GM12865 (cell line): ENCODE results near the gene GABPB2.

Experiments used
- DNase-seq: peaks from one replicate; pipeline ENCODE4 v3.0.0; 2010; ENCODE audit warnings: low read depth
- H3K4me3 ChIP-seq: 2 replicates; pipeline ENCODE4 v1.5.1; 2011; ENCODE audit warnings: mild to moderate bottlenecking, low read depth, low read length, control low read depth
- TF ChIP-seq, protein P1 (sequence below): IDR thresholded peaks from 2 replicates; pipeline ENCODE4 v1.5.1; 2011; ENCODE audit warnings: low read length, control low read depth, low read depth, inconsistent platforms; ENCODE audit not compliant: insufficient read depth; ENCODE audit errors: missing control alignments

Gene GABPB2

DNA sequence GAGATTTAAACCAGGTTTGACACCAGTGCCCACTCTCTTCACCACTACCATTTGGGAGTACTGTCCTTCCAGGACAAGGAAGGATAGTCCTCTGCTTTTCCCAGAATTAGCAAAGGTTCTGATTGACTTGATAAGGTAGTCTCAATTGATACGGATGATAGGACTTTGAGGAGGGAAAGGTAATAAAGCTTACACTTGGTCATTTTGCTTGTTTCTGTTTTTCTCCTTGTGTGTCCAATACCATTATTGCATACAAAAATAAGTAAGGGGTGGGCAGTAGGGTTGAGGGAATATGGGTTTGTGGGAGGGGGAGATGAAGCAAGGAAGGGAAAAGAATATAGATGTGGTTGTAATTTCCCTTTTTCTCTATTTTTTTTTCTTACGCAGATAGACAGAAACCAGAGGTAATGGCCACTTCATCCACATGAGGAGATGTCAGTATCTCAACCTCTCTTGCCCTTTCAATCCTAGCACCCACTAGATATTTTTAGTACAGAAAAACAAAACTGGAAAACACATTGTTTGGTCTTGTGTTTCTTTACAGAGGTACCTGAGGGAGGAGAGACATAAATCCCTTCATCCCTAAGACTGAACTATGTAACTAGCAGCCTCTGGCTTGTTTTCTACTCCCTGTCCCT lies 20.4 kb upstream of the GABPB2 start:
- TF ChIP-seq, protein P1, sequence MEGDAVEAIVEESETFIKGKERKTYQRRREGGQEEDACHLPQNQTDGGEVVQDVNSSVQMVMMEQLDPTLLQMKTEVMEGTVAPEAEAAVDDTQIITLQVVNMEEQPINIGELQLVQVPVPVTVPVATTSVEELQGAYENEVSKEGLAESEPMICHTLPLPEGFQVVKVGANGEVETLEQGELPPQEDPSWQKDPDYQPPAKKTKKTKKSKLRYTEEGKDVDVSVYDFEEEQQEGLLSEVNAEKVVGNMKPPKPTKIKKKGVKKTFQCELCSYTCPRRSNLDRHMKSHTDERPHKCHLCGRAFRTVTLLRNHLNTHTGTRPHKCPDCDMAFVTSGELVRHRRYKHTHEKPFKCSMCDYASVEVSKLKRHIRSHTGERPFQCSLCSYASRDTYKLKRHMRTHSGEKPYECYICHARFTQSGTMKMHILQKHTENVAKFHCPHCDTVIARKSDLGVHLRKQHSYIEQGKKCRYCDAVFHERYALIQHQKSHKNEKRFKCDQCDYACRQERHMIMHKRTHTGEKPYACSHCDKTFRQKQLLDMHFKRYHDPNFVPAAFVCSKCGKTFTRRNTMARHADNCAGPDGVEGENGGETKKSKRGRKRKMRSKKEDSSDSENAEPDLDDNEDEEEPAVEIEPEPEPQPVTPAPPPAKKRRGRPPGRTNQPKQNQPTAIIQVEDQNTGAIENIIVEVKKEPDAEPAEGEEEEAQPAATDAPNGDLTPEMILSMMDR = no peak
- no peak overlapping the region for H3K4me3 ChIP-seq
- DNase-seq = no peak

DNA sequence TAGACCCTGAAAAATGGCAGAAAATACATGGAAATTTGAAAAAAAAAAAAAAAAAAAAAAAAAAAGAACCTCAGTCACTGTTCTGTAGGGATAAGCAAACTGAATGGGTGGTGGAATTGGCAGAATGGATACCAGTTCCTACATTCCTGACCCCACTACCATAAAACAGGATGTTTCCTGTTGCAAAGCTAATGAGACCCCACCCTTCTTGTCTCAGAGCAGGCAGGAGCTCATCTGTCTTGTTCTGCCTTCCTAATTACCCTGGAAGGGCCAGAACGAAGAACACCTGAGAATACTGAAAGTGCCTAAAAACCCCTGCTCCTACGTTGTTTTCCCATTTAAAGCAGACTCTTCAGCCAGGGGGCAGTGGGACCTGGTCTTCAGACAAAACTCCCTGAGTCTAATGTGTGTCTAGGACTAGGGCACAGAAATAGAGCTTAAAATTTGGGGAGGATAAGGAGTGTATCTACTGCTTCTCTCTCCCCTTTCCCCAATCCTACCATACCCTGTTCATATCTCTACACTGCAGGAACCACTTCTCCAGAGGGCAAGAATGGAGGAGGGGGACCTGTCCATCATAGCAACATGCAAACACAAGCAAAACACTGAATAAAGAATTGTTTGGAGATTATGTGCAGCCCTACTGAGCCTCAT lies 19.1 kb upstream of the GABPB2 start:
- no peak for DNase-seq
- H3K4me3 ChIP-seq = no peak overlapping the region
- TF ChIP-seq, protein P1 = no peak

GRCh38 chr1:151054971-151055547 lies 15.5 kb upstream of the GABPB2 start:
- no peak overlapping the region for H3K4me3 ChIP-seq
- TF ChIP-seq, protein P1 = no peak
- DNase-seq = no peak

DNA sequence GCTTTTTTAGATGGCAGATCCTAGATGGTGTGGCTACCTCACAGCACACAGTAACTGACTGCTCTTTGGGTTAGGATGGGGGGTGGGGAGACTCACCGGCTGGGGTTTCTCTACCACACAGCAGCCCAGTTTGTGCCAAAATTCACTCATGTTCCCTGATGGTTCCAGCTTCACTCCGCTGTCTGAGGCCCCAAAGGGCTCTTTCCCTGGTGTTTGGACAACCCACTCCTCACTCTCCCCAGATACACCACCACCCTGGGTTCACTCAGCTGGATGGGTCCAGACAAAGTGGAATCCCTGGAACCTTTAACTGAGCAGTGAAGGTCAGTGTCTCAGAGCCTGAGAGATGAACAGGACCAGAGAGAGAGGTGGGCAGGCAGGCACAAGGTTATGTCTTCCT lies 15.0 kb upstream of the GABPB2 start:
- TF ChIP-seq, protein P1 = no peak
- no peak for DNase-seq
- H3K4me3 ChIP-seq = no peak overlapping the region

GRCh38 chr1:151056149-151056548 lies 14.4 kb upstream of the GABPB2 start:
- peak overlapping the region; percentile 92 for H3K4me3 ChIP-seq
- TF ChIP-seq, protein P1 = no peak
- DNase-seq = peak; percentile 63

GRCh38 chr1:151058692-151059091 lies 11.9 kb upstream of the GABPB2 start:
- TF ChIP-seq, protein P1 = no peak
- peak overlapping the region; percentile 92 for H3K4me3 ChIP-seq
- no peak for DNase-seq
